Measurements from ENCODE around the gene KRT76.

KRT76 gene

DNA sequence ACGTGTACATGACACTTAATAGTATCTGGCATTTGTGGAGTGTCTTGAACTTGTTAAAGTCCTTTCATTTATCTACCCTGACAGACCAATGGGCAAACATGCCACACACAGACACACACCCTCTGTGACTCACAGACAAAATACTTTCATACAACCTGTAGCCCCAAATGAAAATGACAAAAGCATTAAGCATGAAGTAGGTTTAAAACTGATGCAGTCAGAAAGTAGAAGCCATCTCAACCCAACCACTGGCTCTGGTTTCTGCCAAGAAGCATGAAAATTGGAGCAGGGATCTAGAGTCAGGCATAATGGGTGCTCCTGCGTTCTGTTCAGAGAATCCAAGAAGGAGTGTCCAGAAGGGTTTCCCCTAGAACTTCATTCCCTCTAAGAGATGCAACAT is 50.7 kb downstream of the KRT76 start:
- no peak for DNase-seq

DNA sequence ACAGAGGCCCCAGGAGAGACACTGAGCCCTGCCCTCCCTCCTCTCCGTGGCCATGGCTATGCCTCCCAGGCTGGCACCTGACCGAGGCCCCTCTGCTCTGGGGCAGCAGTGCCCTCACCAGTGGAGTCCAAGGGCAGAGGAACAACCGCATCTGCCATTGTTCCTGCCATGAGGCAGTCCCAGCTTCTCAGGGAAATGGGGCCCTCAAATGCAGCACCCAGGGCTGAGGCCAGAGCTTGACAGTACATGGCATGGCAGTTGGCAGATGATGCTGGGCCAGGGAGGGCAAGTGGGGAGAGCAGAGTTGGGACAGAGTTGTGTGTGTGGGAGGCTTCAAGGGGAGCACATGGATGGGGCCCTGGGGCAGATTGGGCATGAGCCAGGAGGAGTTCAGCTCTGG is 52.8 kb downstream of the KRT76 start:
- DNase-seq = no peak

- DNase-seq = no peak
These were observed 54.5 kb downstream of the KRT76 start for GRCh38 chr12:52722680-52723079.

GRCh38 chr12:52721838-52722470 is 55.2 kb downstream of the KRT76 start:
- no peak for DNase-seq

DNA sequence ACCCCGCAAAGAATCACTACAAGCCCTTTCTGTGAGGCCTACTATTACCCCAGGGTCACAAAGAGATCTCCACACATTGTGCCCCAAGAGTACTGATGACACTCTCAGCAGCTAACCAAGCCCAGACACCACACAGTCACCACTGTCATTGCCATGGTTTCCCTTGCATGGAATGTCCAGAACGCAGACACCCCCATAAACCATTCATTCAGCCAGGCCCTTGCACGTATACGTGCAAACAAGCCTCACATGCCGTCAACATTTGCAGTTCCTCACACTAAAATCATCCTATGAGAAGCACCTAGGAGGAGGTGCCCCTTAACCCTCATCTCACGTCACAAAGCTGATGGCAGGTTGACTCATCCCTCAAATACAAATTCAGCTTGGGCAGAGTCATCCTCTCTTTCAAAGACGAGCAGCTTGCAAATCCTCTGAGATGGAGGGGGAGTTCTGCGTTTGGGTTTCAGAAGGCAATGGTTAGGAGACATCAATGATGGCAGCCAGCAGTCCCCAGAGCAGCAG is 56.7 kb downstream of the KRT76 start:
- no peak for DNase-seq
